Measurements from ENCODE around the gene NFKBIZ.

NFKBIZ gene

GRCh38 chr3:101827211-101828174 is 21.8 kb upstream of the NFKBIZ start:
- DNase-seq (ENCODE audit: low read depth in 2 of 2) = peak; percentile 76 to 79

- DNase-seq (ENCODE audit: low read depth in 2 of 2) = no peak
Observed at GRCh38 chr3:101828276-101828675, 21.0 kb upstream of the NFKBIZ start.

GRCh38 chr3:101828691-101829436 is 20.4 kb upstream of the NFKBIZ start:
- DNase-seq (ENCODE audit: low read depth in 2 of 2) = peak; percentile 22 to 27

GRCh38 chr3:101829437-101829830 is 19.9 kb upstream of the NFKBIZ start:
- no peak for DNase-seq (ENCODE audit: low read depth in 2 of 2)

GRCh38 chr3:101829874-101830273 is 19.4 kb upstream of the NFKBIZ start:
- no peak for DNase-seq (ENCODE audit: low read depth in 2 of 2)

- DNase-seq (ENCODE audit: low read depth in 2 of 2) = no peak
Observed at GRCh38 chr3:101833446-101833974, 15.8 kb upstream of the NFKBIZ start.

GRCh38 chr3:101835676-101836075 is 13.6 kb upstream of the NFKBIZ start:
- DNase-seq (ENCODE audit: low read depth in 2 of 2) = no peak

- DNase-seq (ENCODE audit: low read depth in 2 of 2) = no peak
Observed at GRCh38 chr3:101836160-101836559, 13.2 kb upstream of the NFKBIZ start.

- DNase-seq (ENCODE audit: low read depth in 2 of 2) = no peak
Observed at GRCh38 chr3:101836652-101837598, 12.4 kb upstream of the NFKBIZ start.

GRCh38 chr3:101838691-101839090 is 10.6 kb upstream of the NFKBIZ start:
- no peak for DNase-seq (ENCODE audit: low read depth in 2 of 2)

- DNase-seq (ENCODE audit: low read depth in 2 of 2) = no peak
Observed at GRCh38 chr3:101840066-101840465, 9.2 kb upstream of the NFKBIZ start.

GRCh38 chr3:101842245-101842934 is 6.9 kb upstream of the NFKBIZ start:
- no peak for DNase-seq (ENCODE audit: low read depth in 2 of 2)

GRCh38 chr3:101842935-101843330 is 6.4 kb upstream of the NFKBIZ start:
- no peak for DNase-seq (ENCODE audit: low read depth in 2 of 2)

- DNase-seq (ENCODE audit: low read depth in 2 of 2) = no peak
Observed at GRCh38 chr3:101845425-101845824, 3.9 kb upstream of the NFKBIZ start.

- DNase-seq (ENCODE audit: low read depth in 2 of 2) = no peak
Observed at GRCh38 chr3:101846709-101847108, 2.6 kb upstream of the NFKBIZ start.

GRCh38 chr3:101847328-101847727 is 2.0 kb upstream of the NFKBIZ start:
- no peak for DNase-seq (ENCODE audit: low read depth in 2 of 2)

GRCh38 chr3:101848326-101848725 is 988 bp upstream of the NFKBIZ start:
- no peak for DNase-seq (ENCODE audit: low read depth in 2 of 2)

- DNase-seq (ENCODE audit: low read depth in 2 of 2) = peak; percentile 9 to 28
Observed at GRCh38 chr3:101849714-101850245, 466 bp downstream of the NFKBIZ start.

GRCh38 chr3:101850246-101851051 is 1.1 kb downstream of the NFKBIZ start:
- peak; percentile 12 to 19 for DNase-seq (ENCODE audit: low read depth in 2 of 2)

Measured in activated CD8-positive, alpha-beta memory T cell treated with anti-CD3 and anti-CD28 coated beads for 4 hours (primary cell).